Testis (tissue), 3 donors: ENCODE measurements around the gene NSMF. TPM values are rescaled to one million over a fixed set of nuclear protein-coding genes. Genes with fewer than 3 reads are reported as not detected.
A peak's percentile ranks its signal among the peaks of the same experiment; 100 is the strongest.

Source experiments
- DNase-seq: peaks from one replicate; pipeline ENCODE4 v3.0.0-alpha.2; 2019
- H3K27ac ChIP-seq, 2 donors: fragments of 200-600 bp; sonication (generic); one replicate each; pipeline ENCODE4 v1.5.1; 2019
- H3K27me3 ChIP-seq: fragments of 200-600 bp; sonication (generic); one replicate; pipeline ENCODE4 v1.5.1; 2019
- H3K36me3 ChIP-seq: fragments of 200-600 bp; sonication (generic); one replicate; pipeline ENCODE4 v1.5.1; 2017; ENCODE audit warnings: low read depth; ENCODE audit errors: missing control alignments
- H3K4me1 ChIP-seq: fragments of 200-600 bp; sonication (generic); one replicate; pipeline ENCODE4 v1.5.1; 2019
- H3K4me3 ChIP-seq, 2 donors: fragments of 200-600 bp; sonication (generic); one replicate each; pipeline ENCODE4 v1.5.1; 2017 to 2019
- H3K9me3 ChIP-seq: fragments of 200-600 bp; sonication (generic); one replicate; pipeline ENCODE4 v1.5.1; 2017
- POLR2A ChIP-seq: fragments of 450-650 bp; IDR thresholded peaks from one replicate; pipeline ENCODE4 v1.6.1; 2017; ENCODE audit warnings: antibody characterized with exemption, mild to moderate bottlenecking, moderate library complexity
- WGBS, 2 donors: methylation state at CpG; one replicate each; pipeline ENCODE4 v1.1.5; 2018; 5-methylcytosine and 5-hydroxymethylcytosine counted together
- intact Hi-C: fragments of 100-400 bp; cut with DNase I; formaldehyde crosslinking; loops from one replicate; pipeline ENCODE4 v1.15.1; 2023; ENCODE audit warnings: low total_unique reads
- polyA plus RNA-seq: library from polyadenylated mRNA; stranded (reverse); fragments of 350-450 nt; fragmentation: Illumina TruSeq; extraction: RNeasy Lipid Tissue Mini Kit (QIAGEN cat#74804); gene quantifications from one replicate; pipeline ENCODE4 v1.2.3, GENCODE V29; 2014; ENCODE audit warnings: low read depth, low replicate concordance; ENCODE audit not compliant: insufficient read depth
- total RNA-seq, 2 donors: library from RNA; depleted of rRNA; stranded (reverse); fragments of >200 nt; gene quantifications; one replicate each; pipeline ENCODE4 v1.2.3, GENCODE V29; 2016
- TF ChIP-seq, protein P1 (sequence below), 3 experiments: fragments of 450-650 bp in 2 of 3; fragments of 200-600 bp in 1 of 3; sonication (generic) in 1 of 3; IDR thresholded peaks; one replicate each; pipeline ENCODE4 v1.5.1; 2016 to 2019; ENCODE audit warnings: antibody characterized with exemption in 3 of 3, mild to moderate bottlenecking in 2 of 3, moderate library complexity in 1 of 3

Gene NSMF
- total and polyA plus RNA-seq, 3 donors from 2014 or later = 42.5 to 105 (median 81.7) TPM

- no peak for DNase-seq
- Histone ChIP-seq H3K36me3 (no peaks in the 10 kb centered on the region), H3K4me3 (no peak overlapping the region), H3K9me3 (no peaks in the 10 kb centered on the region), H3K27ac (no peak overlapping the region), H3K4me1 (peaks cover 10% of the 10 kb centered on the region), H3K27me3 (no peaks in the 10 kb centered on the region)
- TF ChIP-seq, protein P1, sequence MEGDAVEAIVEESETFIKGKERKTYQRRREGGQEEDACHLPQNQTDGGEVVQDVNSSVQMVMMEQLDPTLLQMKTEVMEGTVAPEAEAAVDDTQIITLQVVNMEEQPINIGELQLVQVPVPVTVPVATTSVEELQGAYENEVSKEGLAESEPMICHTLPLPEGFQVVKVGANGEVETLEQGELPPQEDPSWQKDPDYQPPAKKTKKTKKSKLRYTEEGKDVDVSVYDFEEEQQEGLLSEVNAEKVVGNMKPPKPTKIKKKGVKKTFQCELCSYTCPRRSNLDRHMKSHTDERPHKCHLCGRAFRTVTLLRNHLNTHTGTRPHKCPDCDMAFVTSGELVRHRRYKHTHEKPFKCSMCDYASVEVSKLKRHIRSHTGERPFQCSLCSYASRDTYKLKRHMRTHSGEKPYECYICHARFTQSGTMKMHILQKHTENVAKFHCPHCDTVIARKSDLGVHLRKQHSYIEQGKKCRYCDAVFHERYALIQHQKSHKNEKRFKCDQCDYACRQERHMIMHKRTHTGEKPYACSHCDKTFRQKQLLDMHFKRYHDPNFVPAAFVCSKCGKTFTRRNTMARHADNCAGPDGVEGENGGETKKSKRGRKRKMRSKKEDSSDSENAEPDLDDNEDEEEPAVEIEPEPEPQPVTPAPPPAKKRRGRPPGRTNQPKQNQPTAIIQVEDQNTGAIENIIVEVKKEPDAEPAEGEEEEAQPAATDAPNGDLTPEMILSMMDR (IDR thresholded peaks at IDR 0.05) = no peak
- TF ChIP-seq POLR2A = no peak
- 90 to 97% methylated on average over 13 to 26 of the region's 26 CpGs for WGBS, 2 donors
- intact Hi-C loops = no loop called here
Observed at GRCh38 chr9:137485343-137486140, 26.4 kb upstream of the NSMF start.

DNA sequence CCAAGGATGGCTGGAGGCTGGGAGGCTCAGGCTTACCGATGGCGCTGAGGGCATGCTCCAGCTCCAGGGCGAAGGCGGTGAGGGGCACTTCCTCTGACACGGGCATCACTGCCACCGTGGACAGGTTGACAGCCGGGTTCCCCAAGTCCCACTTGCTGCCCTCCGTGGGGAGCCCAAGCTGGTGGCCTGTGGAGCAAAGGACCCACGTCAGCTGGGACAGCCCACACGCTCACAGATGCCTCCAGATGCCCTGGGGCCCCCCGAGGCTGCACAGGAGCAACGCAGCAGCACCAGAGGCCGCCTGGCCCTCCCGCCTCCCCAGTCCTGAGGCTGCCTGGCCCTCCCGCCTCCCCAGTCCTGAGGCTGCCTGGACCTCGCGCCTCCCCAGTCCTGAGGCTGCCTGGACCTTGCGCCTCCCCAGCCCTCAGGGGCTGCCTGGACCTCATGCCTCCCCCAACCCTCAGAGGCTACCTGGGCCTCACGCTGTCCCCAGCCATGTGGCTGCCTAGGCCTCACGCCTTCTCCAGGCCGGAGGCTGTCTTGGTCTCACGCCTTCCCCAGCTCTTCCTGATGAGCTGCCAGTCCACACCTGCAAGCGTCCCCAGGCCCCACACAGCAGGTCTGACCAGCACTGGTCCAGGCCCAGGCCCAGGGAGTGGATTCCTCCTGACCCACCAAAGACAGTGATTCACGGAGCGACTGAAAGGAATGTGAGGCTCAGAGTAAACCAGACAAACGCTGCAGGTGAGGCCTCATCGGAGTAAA is 25.6 kb upstream of the NSMF start:
- 94 to 95% methylated on average over 11 to 27 of the region's 27 CpGs for WGBS, 2 donors
- Histone ChIP-seq H3K27ac (no peak overlapping the region), H3K27me3 (no peaks in the 10 kb centered on the region), H3K4me3 (no peak overlapping the region), H3K4me1 (peaks cover 14% of the 10 kb centered on the region), H3K36me3 (no peaks in the 10 kb centered on the region), H3K9me3 (no peaks in the 10 kb centered on the region)
- intact Hi-C loops = no loop called here
- TF ChIP-seq POLR2A = no peak
- no peak for DNase-seq

GRCh38 chr9:137482094-137482781 is 23.1 kb upstream of the NSMF start:
- H3K27ac ChIP-seq = peak overlapping the region in 1 of 2 donors; percentile 50
- intact Hi-C loops = no loop called here
- DNase-seq = peak; percentile 69
- TF ChIP-seq POLR2A = no peak
- TF ChIP-seq, protein P1 (IDR thresholded peaks at IDR 0.05) = no peak
- 75 to 78% methylated on average over 26 of the region's 26 CpGs for WGBS, 2 donors
- peaks cover 16% of the 10 kb centered on the region for H3K4me1 ChIP-seq
- H3K27me3 ChIP-seq = no peaks in the 10 kb centered on the region
- H3K9me3 ChIP-seq = no peaks in the 10 kb centered on the region
- no peak overlapping the region for H3K4me3 ChIP-seq
- H3K36me3 ChIP-seq = no peaks in the 10 kb centered on the region

DNA sequence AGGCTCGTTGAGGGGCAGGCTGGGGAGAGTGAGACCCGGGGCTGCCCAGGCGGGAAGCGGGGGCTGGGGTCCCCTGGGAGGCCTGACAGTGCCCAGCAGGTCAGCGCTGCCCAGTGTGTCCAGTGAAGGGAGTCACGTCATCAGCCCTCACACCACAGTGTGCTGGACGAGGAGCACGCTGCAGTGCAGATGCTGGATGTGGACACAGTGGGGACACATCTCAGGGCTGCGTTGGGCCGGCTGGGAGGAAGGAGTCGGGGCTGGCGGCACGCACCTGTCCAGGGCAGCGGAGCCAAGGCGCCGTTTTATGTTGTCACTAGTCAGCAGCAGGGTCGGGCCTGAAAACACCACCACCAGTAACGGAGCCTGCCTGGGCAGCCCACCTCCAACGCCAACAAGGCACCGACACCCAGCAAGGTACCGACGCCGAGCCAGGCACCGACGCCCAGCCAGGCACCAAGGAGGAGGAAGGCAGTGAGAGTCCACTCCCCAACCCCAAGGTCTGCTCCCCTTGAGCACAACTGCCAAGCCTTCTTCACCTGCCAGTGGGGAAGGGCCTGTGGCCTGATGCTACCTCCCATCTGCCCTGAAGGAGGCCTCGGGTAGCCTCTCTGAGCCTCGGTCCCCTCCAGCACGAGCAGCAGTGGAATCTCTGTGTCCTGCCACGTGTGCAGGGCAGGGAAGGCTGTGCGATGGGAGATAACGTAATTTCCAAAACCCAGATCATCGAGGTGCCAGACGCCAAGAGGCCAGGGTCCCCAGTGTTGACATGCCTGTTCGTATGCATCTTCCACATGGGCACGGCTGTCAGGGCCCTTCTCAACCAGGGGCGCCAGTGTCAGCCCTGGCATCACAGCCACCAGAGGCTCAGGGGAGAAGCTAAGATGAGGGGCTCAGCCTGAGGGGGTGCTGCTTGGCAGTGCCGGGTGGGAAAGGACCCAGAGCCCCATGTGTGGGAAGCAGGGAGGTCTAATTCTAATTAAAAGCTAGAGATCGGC is 21.9 kb upstream of the NSMF start:
- H3K27me3 ChIP-seq = no peaks in the 10 kb centered on the region

More for the DNA sequence above, 21.9 kb upstream of the NSMF start:
- Histone ChIP-seq H3K36me3 (no peaks in the 10 kb centered on the region), H3K9me3 (no peaks in the 10 kb centered on the region), H3K4me3 (no peak overlapping the region), H3K27ac (no peak overlapping the region), H3K4me1 (peaks cover 16% of the 10 kb centered on the region)
- TF ChIP-seq POLR2A = no peak
- TF ChIP-seq, protein P1 (IDR thresholded peaks at IDR 0.05) = no peak
- DNase-seq = no peak
- 95% methylated on average over 12 to 38 of the region's 38 CpGs for WGBS, 2 donors
- intact Hi-C loops = no loop called here
